HepG2 (cell line): ENCODE measurements around the gene MYO10. TPM values are rescaled to one million over a fixed set of nuclear protein-coding genes. Genes with fewer than 3 reads are reported as not detected.

Experiments
- ATAD3A ChIP-seq: sonication (generic); formaldehyde crosslinking; IDR thresholded peaks from 2 replicates; pipeline ENCODE4 v1.4.0; 2020; ENCODE audit warnings: missing genetic modification reagents
- CHCHD3 ChIP-seq: sonication (generic); formaldehyde crosslinking; IDR thresholded peaks from 2 replicates; pipeline ENCODE4 v1.8.0; 2022; ENCODE audit warnings: mild to moderate bottlenecking, missing genetic modification reagents, moderate library complexity
- KLF16 ChIP-seq, 2 experiments: sonication (generic) in 1 of 2; formaldehyde crosslinking in 1 of 2; IDR thresholded peaks; 2 replicates each; pipeline versions ENCODE4 v1.6.1 to v1.8.0; 2016 to 2023; ENCODE audit warnings: missing genetic modification reagents in 2 of 2, missing compliant biosample characterization in 1 of 2
- PAXIP1 ChIP-seq: sonication (generic); formaldehyde crosslinking; conservative IDR thresholded peaks from 2 replicates; pipeline ENCODE4 v1.4.0; 2020; ENCODE audit warnings: mild to moderate bottlenecking, missing genetic modification reagents, moderate library complexity
- RBFOX2 ChIP-seq: fragments of 200-400 bp; formaldehyde crosslinking; IDR thresholded peaks from 2 replicates; pipeline ENCODE4 v1.6.1; 2017; ENCODE audit warnings: low read depth, mild to moderate bottlenecking, low read length
- SETDB1 ChIP-seq: sonication (generic); formaldehyde crosslinking; IDR thresholded peaks from 2 replicates; pipeline ENCODE4 v1.5.1; 2020; ENCODE audit warnings: missing genetic modification reagents, mild to moderate bottlenecking, borderline replicate concordance
- ZNF282 ChIP-seq: fragments of 450-650 bp; IDR thresholded peaks from 2 replicates; pipeline ENCODE4 v1.6.1; 2018; ENCODE audit not compliant: partially characterized antibody
- ZNF329 ChIP-seq: sonication (generic); formaldehyde crosslinking; IDR thresholded peaks from 2 replicates; pipeline ENCODE4 v1.9.0; 2021; ENCODE audit warnings: low read depth, mild to moderate bottlenecking, missing genetic modification reagents
- ZNF350 ChIP-seq: sonication (generic); formaldehyde crosslinking; IDR thresholded peaks from 2 replicates; pipeline ENCODE4 v1.4.0; 2020; ENCODE audit warnings: mild to moderate bottlenecking, low read depth, missing genetic modification reagents, borderline replicate concordance
- ZNF407 ChIP-seq: sonication (generic); formaldehyde crosslinking; IDR thresholded peaks from one replicate; pipeline ENCODE4 v1.5.1; 2020; ENCODE audit warnings: mild to moderate bottlenecking, missing genetic modification reagents; ENCODE audit errors: not compliant biosample characterization
- ZNF572 ChIP-seq: sonication (generic); formaldehyde crosslinking; IDR thresholded peaks from 2 replicates; pipeline ENCODE4 v1.5.1; 2020; ENCODE audit warnings: mild to moderate bottlenecking, missing genetic modification reagents
- ZNF615 ChIP-seq: sonication (generic); formaldehyde crosslinking; IDR thresholded peaks from 2 replicates; pipeline ENCODE4 v1.5.0; 2020; ENCODE audit warnings: mild to moderate bottlenecking, missing genetic modification reagents, borderline replicate concordance
- ZNF768 ChIP-seq: sonication (generic); formaldehyde crosslinking; IDR thresholded peaks from 2 replicates; pipeline ENCODE4 v1.4.0; 2020; ENCODE audit warnings: missing genetic modification reagents
- polyA plus RNA-seq, 8 experiments: library from polyadenylated mRNA; depleted of rRNA in 3 of 8; stranded (reverse) in 7 of 8; unstranded in 1 of 8; fragments of >200 nt; fragmentation: Illumina TruSeq in 4 of 8; extraction: Trizol in 4 of 8; gene quantifications; 2 replicates each; pipeline versions ENCODE4 v1.2.1 to v1.2.3, GENCODE V29; 2011 to 2016; ENCODE audit warnings: low read depth in 4 of 8, missing spikeins in 1 of 8, mixed read lengths in 1 of 8; ENCODE audit not compliant: insufficient read depth in 1 of 8
- total RNA-seq, 5 experiments: library from RNA; depleted of rRNA; stranded (reverse); fragments of >200 nt; fragmentation: Illumina TruSeq; extraction: Trizol; gene quantifications; 2 replicates each; pipeline ENCODE4 v1.2.3, GENCODE V29; 2016; ENCODE audit warnings: low read depth in 1 of 5

MYO10 gene
- total and polyA plus RNA-seq, 2 of the 13 experiments (the other 11 are each of a cell fraction or from before 2014, with no cell fraction given): 4.5 to 14.0 TPM

- TF ChIP-seq ZNF282 (no peak), ZNF615 (CRISPR knock-in tag) (no peak), ATAD3A (CRISPR knock-in tag) (no peak), RBFOX2 (no peak), ZNF329 (no peak), ZNF407 (CRISPR knock-in tag) (no peak), SETDB1 (CRISPR knock-in tag) (no peak), KLF16 (CRISPR knock-in tag; IDR thresholded peaks at IDR 0.05) (no peak), PAXIP1 (CRISPR knock-in tag) (no peak), ZNF768 (CRISPR knock-in tag) (no peak), CHCHD3 (CRISPR knock-in tag) (no peak), ZNF572 (no peak), ZNF350 (CRISPR knock-in tag) (no peak)
Measured at GRCh38 chr5:16826379-16827125, 109.5 kb downstream of the MYO10 start (continued).
